ENCODE data around the gene SYTL3.

Gene SYTL3

DNA sequence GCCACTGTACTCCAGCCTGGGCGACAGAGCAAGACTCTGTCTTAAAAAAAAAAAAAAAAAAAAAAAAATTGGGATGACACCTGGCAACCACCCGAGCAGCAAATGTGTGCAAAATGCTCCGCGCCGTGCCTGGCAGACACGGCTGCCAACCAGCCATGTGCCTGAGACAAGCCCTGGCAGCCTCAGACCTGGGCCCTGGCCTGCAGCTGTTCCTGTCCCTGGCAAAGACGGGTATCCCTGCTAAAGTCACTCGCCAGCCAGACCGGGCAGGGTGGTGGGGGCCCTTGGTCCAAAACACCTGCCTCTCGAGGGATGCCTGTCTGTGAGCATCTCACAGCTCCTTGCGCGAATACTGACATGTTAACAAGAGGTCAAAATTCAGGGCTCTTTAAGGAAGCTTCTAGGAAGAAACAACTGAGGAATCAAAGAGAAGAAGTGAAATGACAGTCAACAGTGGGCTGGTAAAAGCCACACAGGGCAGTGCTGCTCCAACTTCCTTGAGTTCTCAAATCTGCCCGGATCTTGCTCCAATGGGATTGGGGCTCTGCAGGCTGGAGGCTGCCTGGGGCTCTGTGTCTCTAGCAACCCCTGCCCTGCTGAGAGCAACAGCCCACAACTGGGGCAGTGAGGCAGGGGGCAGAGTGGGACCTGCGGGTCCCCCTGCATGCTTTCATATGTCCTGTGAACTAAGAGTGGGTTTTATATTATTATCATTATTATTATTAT is 53.4 kb downstream of the SYTL3 start:
- peak; percentile 42 to 91 for DNase-seq

DNA sequence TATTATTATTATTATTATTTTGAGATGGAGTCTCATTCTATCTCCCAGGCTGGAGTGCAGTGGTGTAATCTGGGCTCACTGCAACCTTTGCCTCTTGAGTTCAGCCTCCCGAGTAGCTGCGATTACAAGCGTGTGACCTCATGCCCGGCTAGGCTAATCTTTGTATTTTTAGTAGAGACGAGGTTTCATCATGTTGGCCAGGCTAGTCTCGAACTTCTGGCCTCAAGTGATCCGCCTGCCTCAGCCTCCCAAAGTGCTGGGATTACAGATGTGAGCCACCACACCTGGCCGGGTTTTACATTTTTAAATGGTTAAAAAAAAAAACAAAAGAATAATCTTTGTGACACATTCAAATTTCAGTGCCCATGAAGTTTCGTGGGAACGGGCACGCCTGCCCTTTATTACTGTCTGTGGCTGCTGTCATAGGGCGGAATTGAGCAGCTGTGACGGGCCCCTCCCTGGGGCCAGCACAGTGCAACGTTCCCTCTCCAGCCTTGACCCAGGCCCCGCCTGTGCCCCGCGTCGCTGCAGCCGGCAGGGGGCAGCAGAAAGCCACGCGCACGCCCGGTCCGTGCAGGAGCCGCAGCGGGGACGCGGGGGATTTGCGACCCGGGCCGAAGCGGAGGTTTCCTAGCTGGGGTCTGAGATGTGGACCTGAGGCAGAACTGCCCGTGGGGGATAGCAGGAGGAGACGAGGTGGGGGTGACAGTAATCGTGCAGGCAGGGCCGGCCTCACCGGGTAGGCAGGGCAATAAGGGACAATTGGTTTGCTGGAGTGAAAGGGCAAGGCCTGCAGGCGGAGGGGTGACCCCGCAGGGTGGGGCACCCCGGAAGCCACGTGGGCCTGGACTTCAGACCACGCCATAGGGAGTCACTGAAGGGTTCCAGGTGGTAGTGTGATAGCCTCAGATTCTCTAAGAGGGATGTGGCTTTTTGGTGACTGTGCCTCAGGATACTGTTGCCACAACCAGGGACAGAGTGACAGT is 54.3 kb downstream of the SYTL3 start:
- DNase-seq: peak; percentile 46 to 82

DNA sequence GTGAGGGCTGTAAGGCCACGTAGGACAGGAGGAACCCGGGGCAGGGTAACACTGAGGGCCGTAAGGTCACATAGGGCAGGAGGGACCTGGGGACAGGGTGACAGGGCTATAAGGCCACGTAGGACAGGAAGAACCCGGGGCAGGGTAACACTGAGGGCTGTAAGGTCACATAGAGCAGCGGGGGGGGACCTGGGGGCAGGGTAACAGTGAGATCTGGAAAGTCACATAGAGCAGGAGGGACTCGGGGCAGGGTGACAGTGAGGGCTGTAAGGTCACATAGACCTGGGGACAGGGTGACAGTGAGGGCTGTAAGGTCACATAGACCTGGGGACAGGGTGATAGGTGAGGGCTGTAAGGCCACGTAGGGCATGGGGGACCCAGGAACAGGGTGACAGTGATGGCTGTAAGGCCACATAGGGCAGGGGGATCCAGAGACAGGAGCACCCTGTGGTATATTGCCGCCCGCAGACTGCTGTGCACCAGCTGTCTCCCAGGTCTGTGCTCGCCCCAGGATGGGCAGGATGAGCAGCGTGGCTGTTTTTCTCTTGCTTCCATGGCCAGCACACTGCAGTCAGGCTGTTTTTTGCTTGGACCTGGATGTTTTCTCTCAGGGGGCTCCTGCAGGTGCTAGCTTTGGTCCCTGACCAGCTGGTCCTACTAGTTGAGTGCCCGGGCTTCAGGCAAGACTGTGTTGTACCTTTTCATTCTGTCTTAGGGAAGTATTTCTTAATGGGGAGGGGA is 55.7 kb downstream of the SYTL3 start:
- no peak for DNase-seq

DNA sequence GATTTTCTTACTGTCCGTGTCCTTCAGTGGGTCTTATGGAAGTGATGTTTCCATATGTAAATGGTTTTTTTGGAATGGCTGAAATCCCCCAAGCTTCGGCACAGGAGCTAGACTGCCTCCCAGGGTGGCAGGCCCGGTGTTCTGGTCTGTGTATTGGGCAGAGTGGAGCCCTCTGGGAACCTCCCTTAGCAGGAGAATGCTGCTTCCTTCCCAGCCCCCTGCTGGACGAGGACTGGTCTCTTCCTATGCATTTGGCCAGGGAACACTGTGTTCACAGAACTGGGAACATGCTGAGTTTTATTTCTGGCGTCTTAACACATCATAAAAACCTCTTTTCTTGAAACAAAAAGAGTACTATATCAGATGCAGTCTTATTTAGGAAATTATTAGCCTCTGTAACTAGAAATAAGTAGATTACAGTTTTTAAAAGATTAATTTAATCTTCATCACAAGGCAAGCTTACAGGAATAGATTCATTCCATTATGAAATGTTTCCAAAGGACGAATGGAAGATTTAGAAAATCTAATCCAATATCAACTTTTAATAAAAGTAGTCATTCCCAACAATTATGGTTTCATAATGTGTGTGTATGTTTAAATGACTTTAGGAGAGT is 56.6 kb downstream of the SYTL3 start:
- peak; percentile 5 to 63 for DNase-seq

DNA sequence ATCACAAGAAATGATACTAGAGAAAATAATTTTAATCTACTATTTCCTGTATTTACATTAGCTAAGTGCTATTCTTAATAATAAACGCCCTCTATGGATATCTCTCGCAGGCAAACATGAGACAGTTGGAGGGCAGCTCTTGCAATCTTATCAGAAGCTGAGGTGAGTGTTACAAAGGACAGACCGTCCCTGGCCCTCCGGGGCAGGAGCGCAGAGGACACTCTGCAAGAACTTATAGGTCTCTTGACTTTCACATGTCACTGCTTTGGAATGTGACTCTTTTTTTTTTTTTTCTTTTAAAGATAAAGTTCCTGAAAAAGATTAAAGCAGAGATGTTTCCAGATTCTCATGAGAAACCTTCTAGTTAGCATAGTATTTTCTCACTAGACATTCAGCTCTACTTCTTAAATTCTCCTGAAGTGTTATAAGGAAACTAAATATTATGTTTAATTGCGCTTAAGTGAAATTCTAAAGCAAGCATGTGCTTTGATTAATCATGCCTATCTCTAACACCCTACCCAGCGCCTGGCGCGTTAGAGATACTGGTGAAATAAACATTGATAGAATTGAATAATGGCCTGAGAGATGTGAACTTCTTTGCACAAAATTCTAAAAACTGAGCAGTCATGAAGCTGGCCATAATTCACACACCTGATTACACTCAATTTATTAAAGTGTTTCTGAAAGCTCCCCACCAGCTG is 57.4 kb downstream of the SYTL3 start:
- DNase-seq: no peak

DNA sequence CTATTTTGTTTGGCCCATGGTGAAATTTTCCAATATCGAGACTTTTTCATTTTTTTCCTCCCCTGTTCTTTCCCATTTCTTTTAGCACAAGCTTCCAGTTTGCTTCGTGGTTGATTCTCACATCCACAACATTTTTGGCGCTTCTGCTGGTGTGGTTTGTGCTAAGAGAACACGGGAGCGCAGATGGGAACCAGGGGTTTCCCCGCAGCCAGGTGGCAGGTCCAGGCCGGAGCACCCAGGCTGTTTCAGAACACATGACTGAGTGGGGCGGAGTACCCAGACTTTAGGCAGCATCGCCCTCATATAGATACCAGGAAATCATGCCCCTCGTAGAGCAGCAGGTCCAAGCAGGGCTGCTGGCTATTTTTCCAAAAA is 58.0 kb downstream of the SYTL3 start:
- DNase-seq: peak; percentile 24 to 43

DNA sequence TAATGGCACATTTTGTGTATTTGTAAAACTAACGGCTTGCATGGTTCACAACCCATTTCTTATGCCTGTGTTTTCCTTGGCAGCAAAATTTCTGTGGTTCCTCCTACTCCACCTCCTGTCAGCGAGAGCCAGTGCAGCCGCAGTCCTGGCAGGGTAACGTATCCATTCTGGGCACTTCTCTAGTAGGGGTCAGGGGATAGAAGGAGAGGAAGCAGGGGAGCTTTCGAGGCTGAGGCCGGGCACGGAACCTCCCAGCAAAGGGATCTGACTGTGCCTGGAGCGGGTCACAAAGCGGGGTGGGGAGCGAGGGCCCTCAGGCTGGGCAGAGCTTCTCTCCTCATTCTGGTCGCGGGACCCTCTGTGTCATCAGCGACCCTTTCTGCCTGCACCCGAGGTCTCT is 58.4 kb downstream of the SYTL3 start:
- DNase-seq: peak in 1 of 2 experiments; percentile 33

DNA sequence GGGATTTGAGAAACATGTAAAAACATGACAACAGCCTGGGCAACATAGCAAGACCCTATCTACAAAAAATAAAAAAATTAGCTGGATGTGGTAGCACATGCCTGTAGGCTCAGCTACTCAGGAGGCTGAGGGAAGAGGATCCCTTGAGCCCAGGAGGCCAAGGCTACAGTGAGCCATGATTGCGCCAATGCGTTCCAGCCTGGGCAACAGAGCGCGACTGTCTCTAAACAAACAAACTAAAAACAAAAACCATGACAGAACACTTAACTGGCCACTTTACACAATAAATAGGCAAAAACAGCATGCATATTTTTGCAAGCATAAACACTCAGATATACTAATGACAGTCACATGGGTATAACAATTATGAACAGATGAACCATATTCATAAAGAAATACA is 60.0 kb downstream of the SYTL3 start:
- DNase-seq: no peak

DNA sequence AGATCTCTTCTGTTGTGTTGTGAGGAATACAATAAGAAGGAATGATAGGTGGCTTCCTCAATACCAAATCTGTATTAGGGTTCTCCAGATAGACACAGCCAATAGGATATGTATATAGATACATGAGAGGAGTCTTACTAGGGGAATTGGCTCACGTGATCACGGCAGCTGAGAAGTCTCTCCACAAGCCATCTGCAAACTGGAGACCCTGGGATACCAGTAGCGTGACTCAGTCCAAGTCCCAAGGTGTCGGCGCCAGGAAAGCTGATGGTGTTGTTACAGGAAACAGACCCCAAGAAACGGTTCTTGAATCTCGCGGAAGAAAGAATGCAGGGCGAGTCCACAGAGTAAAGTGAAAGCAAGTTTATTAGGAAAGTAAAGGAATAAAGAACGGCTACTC is 61.4 kb downstream of the SYTL3 start:
- peak in 1 of 2 experiments; percentile 15 for DNase-seq

DNA sequence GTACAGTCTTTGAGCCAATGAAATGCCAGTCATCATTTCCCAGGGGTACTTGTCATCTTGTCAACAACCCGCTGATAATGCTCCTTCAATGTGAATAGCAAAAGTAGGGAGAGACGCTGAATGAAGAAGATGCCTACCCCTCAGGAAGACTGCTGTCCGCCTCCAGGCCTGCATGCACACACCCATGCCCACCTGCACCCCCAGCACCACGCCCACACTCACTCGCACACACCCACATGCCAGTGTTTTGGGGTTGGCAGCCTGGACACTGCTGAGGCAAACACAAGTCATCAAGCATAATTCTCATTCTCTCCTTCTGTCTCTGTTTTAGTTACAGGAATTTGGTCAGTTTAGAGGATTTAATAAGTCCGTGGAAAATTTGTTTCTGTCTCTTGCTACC is 63.6 kb downstream of the SYTL3 start:
- no peak for DNase-seq

DNA sequence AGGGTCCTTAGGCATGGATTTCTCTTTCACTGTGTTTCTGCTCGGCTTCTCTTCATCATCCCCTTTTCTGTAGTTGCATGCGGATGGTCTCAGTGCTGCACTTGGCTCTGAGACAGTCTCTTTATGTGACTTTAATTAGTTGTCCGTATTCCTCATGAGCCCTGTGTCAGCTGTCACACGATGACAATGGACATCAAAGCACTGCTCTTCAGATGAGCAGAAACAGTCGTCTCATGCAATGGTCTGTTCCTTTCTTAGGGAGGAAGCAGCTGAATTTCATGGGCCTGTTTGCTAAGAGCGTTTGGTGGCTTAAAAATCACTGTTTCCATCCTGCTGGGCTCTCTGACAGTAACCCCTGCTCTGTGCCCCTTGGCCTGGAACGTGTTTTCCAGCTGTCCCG is 64.9 kb downstream of the SYTL3 start:
- no peak for DNase-seq

DNA sequence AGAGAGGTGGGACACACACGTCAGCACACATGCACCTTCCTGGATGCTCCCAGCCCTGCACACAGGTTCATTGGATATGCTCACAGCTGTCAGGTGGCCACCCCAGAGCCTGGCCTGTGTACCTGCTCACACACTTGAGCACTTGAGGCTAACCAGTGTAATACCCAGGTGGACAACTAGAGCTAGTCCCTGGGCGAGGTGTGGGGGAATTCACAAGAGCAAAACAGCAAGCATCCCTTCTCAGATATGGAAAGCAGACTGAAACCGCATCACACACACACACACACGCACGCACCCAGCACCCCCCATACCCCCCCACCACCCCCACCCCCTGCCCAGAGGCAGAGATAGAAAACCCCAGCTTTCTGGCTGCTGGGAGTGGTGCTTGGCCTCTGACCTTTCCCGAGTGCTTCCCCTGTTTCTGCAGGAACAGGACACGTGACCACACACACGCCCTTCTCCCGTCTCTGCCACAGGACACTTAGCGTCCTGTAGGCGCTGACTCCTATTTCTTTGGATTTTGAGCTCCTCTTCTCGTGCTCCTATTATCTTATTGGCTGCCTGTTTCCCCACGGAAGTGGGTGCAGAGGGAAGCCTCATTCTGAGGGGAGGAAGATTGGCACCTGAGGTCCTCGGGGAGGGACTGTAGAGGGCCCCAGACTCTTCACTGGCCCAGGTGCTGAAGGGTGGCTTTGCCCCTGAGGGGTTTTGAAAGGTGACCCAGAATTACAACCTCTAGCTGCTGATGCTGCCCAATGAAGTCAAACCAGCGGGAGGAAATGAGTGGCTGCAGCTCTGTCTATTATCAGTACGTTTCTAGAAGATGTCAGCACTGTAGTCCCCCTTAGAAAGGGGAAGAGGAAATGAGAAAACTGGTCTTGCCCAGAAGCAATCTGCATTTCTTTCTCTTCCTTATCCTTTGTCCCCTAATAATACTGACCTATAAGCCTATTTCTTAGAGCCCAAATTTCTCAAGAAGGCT is 65.8 kb downstream of the SYTL3 start:
- DNase-seq: no peak

DNA sequence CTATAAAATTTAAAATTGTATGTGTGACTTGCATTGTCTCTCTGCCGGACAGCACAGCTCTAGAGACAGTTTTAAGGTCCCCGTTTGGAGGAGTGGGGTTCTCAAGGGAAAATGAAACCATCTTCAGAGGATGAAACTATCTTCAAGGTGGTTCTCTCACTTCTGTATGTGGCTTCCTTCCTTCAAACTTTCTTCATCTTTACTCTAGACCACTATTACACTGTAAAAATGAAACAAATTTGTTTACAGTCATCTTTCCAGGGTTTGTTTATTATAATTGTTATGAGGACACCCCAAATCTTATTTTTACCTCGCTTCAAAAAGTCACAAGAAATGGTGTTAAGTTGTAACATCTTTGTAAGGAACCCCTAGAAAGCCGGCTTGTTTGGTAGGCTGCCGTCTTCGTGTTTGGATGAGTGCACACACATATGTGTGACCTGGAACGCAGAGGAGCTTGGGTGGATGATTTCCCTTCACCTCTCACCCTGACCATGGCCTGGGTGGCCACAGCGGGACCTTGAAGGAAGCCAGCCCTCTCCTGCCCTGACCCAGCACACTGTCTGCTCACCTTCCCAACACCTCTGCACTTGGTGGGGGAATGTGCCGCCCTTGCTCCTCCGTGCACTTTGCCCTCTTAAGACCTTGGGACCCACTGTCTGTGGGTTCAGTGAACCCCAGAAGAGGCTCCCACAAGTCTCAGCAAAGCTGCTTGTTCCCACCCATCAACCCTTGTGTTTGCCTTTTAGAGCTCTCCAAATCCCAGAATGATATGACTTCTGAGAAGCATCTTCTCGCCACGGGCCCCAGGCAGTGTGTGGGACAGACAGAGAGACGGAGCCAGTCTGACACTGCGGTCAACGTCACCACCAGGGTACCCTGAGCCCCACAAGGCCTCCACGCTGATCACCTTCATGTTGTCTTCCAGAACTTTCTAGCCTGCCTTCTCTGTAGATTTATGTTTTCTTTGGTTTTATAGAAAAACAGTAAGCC is 67.8 kb downstream of the SYTL3 start:
- no peak for DNase-seq

DNA sequence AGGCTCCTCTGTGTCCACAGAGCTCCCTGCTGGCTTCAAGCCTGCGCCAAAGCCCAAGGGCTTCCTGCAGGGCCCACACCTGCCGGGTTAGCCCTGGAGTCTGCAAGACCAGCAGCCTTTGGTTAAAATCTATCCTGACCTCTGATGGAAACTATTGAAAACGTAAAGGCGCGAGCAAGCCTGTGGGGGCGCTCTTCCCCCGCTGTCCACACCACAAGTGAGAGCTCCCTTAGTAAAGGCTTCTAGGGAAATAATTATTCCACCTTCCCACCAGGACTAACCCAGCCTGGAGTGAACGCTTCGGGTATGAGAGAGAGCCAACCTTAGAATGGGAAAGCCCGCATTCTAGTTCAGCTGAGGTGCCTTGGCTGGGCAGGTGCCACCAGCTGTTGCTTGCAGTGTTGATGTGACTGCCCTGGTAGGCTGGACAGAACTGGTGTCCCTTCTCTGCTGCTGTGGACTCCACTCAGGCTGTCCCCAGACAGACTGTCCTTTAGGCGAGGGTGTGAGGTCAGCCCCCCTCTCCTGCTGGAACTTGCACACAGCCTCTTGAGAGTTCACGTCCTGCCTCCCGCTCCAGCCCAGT is 68.7 kb downstream of the SYTL3 start:
- DNase-seq: no peak

DNA sequence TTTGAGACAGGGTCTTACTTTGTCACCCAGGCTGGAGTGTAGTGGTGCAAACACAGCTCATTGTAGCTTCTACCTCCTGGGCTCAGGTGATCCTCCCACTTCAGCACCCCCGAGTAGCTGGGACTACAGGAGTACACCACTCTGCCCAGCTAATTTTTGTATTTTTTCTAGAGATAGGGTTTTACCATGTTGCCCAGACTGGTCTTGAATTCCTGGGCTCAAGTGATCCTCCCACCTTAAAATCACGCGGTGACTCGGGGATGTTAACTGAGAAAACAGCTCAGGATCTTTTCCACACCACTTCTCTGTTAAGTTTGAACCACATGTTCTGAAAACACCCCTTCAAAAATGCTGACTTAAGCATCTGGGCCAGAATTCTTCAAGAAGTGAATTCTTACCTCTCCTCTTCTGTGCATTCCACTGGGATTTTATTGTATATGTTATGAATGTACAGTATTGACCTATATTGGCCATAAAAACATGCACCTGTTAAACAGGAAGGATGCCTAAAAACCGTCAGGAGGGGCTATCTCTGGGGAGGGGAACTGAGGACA is 72.4 kb downstream of the SYTL3 start:
- DNase-seq: no peak

DNA sequence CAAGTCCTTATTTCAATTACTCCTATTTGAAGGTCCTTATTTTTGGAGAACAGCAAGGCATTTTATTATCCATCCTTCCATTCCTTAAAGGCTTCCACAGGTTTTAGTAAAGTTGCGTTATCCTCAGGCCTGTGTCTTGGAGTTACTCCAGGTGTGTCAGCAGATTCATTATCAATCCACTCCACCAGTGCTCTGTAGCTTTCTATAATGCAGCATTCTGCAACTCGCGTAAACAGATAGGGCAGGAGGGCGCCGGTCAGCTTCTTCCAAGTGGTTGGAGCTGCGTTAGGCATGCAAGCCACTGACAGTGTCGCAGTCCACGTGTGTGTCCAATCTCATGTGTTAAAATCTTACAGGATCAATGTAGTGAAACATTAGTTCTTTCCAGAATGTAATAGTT is 75.8 kb downstream of the SYTL3 start:
- DNase-seq: no peak

DNA sequence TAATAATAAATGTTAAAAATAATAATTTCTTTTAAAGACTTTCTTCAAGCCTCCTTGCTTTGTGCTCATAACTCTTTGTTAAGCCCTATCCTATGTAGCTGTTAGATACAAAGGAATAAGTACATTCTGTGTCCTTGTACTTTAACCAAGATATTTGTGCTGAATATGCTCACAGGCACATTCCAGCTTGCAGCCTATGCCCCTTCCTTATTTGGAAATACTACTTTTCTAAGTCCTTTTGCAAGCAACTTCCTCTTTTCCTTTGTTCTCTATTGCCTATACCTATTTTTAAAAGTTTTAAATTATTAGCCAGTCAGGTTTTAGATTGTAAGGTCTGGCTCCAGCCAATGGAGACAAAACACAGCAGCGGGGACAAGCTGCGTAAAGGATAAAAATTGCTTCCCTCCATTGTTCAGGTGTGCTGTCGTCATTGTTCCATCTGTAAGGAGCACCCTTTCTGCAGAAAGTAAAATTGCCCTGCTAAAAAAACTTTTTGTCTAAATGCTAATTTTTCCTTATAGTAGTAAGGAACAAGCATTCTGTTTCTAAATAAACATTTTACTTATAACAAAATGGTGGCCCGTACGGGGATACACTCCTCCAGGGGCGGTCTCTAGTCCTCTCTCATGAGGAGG is 80.2 kb downstream of the SYTL3 start:
- no peak for DNase-seq

DNA sequence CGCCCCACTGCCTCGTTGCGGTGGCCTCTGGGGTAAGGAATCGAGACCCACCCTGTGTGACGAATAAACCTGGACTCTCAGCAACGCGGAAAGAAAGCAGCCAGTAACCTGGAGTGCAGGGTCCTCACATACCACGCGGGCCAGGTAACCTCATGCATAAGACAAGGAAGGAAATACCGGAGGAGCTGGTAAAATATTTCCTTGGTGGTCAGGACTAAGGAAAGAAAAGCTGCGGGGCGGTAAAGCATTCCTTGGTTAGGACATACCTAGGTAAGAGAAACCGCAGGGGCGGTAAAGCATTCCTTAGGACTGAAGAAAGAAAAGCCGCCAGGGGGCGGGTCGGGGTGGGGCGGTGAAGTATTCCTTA is 80.7 kb downstream of the SYTL3 start:
- DNase-seq: no peak

DNA sequence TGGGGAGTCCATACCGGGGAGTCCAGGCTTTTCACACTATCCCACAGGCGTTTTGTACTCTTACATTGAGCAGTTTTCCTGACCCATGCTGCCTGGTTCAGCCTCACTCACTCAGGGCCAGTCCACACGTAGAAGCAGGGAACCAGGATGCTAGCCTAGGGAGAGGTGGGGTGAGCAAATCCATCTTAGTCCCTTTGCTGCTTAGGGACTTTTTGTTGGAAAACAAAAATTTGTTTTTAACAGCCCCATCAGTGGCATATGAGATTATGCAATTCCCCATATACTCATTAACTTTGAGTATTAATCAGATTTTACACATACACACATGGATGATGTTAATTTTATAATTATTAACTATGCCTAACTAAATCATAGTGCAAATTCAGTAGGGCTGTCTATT is 85.2 kb downstream of the SYTL3 start:
- DNase-seq: no peak

All from NCI-H446 (cell line).